Glutamatergic neuron (in vitro differentiated cells): ENCODE data around the gene APBA3. TPM values are rescaled to one million over a fixed set of nuclear protein-coding genes. Genes with fewer than 3 reads are reported as not detected.

Experiments used
- DNase-seq: peaks from one replicate; pipeline ENCODE4 v3.0.0; 2022
- H3K27ac Mint-ChIP-seq: one replicate; pipeline ENCODE4 v1.8.0; 2020; ENCODE audit warnings: mild to moderate bottlenecking, mixed read lengths, inconsistent platforms; ENCODE audit not compliant: unreplicated experiment
- H3K27me3 Mint-ChIP-seq: one replicate; pipeline ENCODE4 v1.8.0; 2020; ENCODE audit warnings: mild to moderate bottlenecking, moderate library complexity, mixed read lengths, inconsistent platforms; ENCODE audit not compliant: unreplicated experiment
- H3K36me3 Mint-ChIP-seq: one replicate; pipeline ENCODE4 v1.8.0; 2020; ENCODE audit warnings: mild to moderate bottlenecking, mixed read lengths, inconsistent platforms; ENCODE audit not compliant: unreplicated experiment
- H3K4me1 Mint-ChIP-seq: one replicate; pipeline ENCODE4 v1.8.0; 2020; ENCODE audit warnings: mild to moderate bottlenecking, low read depth, mixed read lengths, inconsistent platforms; ENCODE audit not compliant: unreplicated experiment
- H3K4me3 Mint-ChIP-seq: one replicate; pipeline ENCODE4 v1.8.0; 2020; ENCODE audit warnings: mild to moderate bottlenecking, mixed read lengths, inconsistent platforms; ENCODE audit not compliant: unreplicated experiment
- H3K9me3 Mint-ChIP-seq: one replicate; pipeline ENCODE4 v1.8.0; 2020; ENCODE audit warnings: mild to moderate bottlenecking, moderate library complexity, mixed read lengths, inconsistent platforms; ENCODE audit not compliant: unreplicated experiment
- total RNA-seq: library from RNA; stranded (reverse); fragmentation: NEBNext Ultra II Directional; extraction: Animal tissue kit (Norgen Biotek cat#: 25700); gene quantifications from one replicate; pipeline ENCODE4 v1.2.1, GENCODE V29; 2021; ENCODE audit not compliant: unreplicated experiment
- TF ChIP-seq, protein P1 (sequence below): fragments of 200-600 bp; sonication (generic); IDR thresholded peaks from one replicate; pipeline ENCODE4 v1.5.0; 2021; ENCODE audit not compliant: partially characterized antibody, unreplicated experiment

The APBA3 gene
- total RNA-seq, 1 donor from 2014 or later = 23.3 TPM

DNA sequence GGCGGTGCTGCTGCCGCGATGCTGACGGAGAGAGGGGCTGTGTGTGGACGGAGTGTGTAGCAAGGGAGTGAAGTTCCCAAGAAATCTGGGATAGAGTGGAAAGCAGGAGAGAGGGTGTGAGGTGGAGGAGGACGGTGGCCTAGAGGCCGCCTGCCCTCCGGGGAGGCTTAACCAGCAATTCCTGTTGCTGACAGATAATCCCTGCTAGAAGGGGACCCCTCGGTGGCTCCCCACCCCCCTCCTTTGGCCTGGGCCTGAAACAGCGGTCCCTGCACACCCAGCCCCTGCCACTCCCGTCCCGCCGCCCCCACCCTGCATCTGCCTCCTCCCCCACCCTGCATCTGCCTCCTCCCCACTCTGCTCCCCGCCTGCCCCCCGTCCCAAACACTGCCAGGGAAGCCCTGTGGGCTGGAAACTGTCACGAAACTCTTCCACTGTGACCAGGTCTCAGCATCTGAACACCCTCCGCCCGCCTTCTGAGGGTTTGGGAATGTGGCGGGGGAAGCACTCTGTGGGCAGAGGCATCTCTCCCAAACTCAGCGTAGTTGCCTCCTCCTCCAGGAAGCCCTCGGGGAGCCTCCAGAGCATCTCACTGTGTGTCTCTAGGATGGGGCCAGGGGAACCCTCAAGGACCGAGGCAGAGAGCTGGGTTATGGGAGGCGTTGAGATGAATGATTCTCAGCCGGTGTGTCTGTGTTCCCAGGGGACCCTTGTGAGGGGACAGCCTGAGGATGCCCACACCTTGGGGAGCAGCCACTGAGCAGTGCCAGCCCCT lies 41.8 kb upstream of the APBA3 start:
- Mint-ChIP-seq H3K27ac (no peak overlapping the region), H3K4me1 (peaks cover 2% of the 10 kb centered on the region), H3K9me3 (peaks cover 6% of the 10 kb centered on the region), H3K27me3 (peaks cover 6% of the 10 kb centered on the region), H3K36me3 (peaks cover 4% of the 10 kb centered on the region), H3K4me3 (no peak overlapping the region)
- DNase-seq = no peak
- TF ChIP-seq, protein P1, sequence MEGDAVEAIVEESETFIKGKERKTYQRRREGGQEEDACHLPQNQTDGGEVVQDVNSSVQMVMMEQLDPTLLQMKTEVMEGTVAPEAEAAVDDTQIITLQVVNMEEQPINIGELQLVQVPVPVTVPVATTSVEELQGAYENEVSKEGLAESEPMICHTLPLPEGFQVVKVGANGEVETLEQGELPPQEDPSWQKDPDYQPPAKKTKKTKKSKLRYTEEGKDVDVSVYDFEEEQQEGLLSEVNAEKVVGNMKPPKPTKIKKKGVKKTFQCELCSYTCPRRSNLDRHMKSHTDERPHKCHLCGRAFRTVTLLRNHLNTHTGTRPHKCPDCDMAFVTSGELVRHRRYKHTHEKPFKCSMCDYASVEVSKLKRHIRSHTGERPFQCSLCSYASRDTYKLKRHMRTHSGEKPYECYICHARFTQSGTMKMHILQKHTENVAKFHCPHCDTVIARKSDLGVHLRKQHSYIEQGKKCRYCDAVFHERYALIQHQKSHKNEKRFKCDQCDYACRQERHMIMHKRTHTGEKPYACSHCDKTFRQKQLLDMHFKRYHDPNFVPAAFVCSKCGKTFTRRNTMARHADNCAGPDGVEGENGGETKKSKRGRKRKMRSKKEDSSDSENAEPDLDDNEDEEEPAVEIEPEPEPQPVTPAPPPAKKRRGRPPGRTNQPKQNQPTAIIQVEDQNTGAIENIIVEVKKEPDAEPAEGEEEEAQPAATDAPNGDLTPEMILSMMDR = no peak

DNA sequence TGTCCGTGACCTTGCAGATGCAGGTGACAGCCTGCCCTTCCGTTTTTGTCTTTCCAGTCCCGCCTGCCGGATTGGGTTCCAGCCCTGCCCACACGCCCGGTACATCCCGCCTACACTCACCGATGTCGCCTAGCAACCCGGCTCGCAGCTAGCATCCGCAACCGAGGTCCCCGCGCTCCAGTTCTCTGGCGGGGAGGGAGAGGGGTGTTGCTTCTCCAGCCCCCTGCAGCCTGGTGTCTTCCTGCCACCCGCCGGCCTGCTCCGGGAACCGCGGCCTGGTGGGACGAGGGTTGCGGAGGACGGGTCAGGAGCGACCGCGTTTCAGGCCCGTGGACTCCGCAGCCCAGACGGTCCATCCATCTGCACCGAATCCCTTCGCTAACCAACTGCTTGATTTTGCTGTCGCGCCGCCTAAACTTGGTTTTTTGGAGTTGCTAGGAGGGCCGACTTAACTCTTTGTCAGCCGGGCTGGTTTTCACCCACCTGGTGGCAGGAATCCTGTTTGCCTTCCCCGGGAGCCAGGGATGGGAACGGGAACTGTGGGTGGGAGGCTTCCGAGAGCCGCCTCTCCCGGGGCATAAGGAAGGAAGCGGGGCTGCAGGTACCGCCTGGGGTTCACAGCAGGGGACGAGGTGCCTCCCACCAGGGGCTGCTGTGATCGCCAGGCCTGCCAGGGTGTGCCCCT lies 40.1 kb upstream of the APBA3 start:
- peaks cover 6% of the 10 kb centered on the region for H3K27me3 Mint-ChIP-seq
- peak overlapping the region; percentile 67 for H3K4me3 Mint-ChIP-seq
- TF ChIP-seq, protein P1 = peak; percentile 32
- no peak overlapping the region for H3K27ac Mint-ChIP-seq
- H3K4me1 Mint-ChIP-seq = peaks cover 2% of the 10 kb centered on the region
- DNase-seq = peak; percentile 70
- peaks cover 5% of the 10 kb centered on the region for H3K36me3 Mint-ChIP-seq
- peaks cover 4% of the 10 kb centered on the region for H3K9me3 Mint-ChIP-seq

DNA sequence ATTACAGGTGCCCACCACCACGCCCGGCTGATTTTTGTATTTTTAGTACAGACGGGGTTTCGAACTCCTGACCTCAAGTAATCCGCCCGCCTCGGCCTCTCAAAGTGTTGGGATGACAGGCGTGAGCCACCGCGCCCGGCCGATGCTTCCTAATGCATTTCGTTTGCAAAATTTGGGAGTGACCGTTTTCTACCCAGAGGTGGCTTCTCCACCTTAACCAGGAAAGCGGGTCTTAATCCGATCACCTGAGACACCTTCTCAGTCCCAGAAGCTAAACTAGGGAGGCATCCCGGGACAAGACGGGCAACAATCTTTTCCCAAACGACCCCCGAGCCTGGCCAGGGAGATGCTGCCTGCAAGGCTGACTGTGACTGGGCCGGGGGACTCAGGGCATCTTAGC lies 39.5 kb upstream of the APBA3 start:
- H3K27me3 Mint-ChIP-seq = peaks cover 6% of the 10 kb centered on the region
- no peak overlapping the region for H3K27ac Mint-ChIP-seq
- TF ChIP-seq, protein P1 = no peak
- peaks cover 6% of the 10 kb centered on the region for H3K36me3 Mint-ChIP-seq
- peak overlapping the region; percentile 67 for H3K4me3 Mint-ChIP-seq
- H3K9me3 Mint-ChIP-seq = peaks cover 6% of the 10 kb centered on the region
- no peak for DNase-seq
- H3K4me1 Mint-ChIP-seq = peaks cover 2% of the 10 kb centered on the region

DNA sequence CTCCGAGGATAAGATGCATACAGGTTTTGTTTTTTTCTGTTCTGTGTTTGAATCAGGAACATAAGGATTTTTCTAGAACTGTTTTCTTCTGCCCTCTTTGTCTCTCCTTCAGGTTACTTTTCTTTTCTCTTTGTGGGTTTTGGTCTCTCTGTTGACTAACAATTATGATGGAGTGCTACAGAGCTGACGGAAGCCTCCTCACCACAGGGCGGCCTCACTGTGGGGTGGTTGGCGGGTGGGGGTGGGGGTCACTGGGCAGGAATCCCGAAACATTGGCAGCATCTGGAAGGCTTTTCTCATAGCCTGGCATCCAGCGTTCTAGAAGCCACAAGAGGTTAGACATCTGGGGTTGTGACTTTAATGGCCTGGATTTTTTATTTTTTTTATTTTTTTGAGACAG lies 36.6 kb upstream of the APBA3 start:
- TF ChIP-seq, protein P1 = no peak
- peaks cover 2% of the 10 kb centered on the region for H3K4me1 Mint-ChIP-seq
- no peak for DNase-seq
- no peak overlapping the region for H3K4me3 Mint-ChIP-seq
- peaks cover 6% of the 10 kb centered on the region for H3K36me3 Mint-ChIP-seq
- H3K9me3 Mint-ChIP-seq = peaks cover 6% of the 10 kb centered on the region
- peaks cover 4% of the 10 kb centered on the region for H3K27me3 Mint-ChIP-seq
- no peak overlapping the region for H3K27ac Mint-ChIP-seq

DNA sequence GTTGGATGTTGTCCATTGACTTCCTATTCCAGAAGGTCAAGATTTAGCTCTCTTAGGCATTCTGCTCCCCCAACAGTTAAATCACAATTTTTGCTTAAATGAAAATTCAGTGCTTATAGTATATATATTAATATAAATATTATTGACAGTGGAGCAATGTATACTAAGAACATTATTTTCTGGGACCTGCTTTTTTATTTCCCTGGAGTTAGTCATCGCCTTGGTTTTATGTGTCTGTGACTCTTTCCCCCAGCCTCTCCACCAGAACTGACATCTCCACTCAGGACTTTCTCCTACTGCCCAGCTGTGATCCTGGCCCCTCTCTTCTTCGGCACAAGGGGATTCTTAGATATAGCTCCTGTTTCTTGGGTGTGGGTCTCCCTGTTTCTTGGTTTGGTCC lies 34.9 kb upstream of the APBA3 start:
- no peak for DNase-seq
- no peaks in the 10 kb centered on the region for H3K4me1 Mint-ChIP-seq
- TF ChIP-seq, protein P1 = no peak

More for the DNA sequence above, 34.9 kb upstream of the APBA3 start:
- peaks cover 9% of the 10 kb centered on the region for H3K27me3 Mint-ChIP-seq
- H3K27ac Mint-ChIP-seq = no peak overlapping the region
- peaks cover 8% of the 10 kb centered on the region for H3K9me3 Mint-ChIP-seq
- peaks cover 14% of the 10 kb centered on the region for H3K36me3 Mint-ChIP-seq
- H3K4me3 Mint-ChIP-seq = no peak overlapping the region
